Esophagus squamous epithelium (tissue), 4 donors: Measurements from ENCODE around the gene CLMP.

Source experiments
- POLR2A ChIP-seq, 4 donors: fragments of 450-650 bp; IDR thresholded peaks; one replicate each; pipeline ENCODE4 v1.6.1; 2017; ENCODE audit warnings: antibody characterized with exemption in 4 of 4, mild to moderate bottlenecking in 4 of 4, moderate library complexity in 3 of 4
- TF ChIP-seq, protein P1 (sequence below), 6 experiments: fragments of 450-650 bp in 4 of 6; fragments of 200-600 bp in 2 of 6; sonication (generic) in 2 of 6; IDR thresholded peaks; one replicate each; pipeline ENCODE4 v1.5.1; 2016 to 2019; ENCODE audit warnings: antibody characterized with exemption in 6 of 6, mild to moderate bottlenecking in 4 of 6, moderate library complexity in 4 of 6

DNA sequence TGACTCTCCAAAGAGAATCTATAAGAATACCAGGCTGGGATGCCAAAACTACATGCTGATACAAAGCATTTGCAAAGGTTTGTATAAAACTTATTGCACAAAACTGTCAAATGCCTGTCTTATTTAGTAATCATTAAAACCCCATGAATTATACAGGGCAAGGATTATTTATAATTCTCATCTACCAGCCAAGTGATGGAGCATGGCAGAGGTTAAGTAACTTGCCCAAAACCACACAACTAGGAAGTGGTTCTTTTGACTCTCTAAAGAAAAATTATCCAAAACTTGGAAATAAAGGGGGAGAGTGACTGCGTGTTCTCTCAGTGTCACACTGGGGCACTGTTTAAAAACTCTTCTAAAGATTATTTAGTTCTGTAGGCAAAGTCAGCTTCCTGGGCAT lies 17.4 kb upstream of the CLMP start:
- TF ChIP-seq, protein P1, sequence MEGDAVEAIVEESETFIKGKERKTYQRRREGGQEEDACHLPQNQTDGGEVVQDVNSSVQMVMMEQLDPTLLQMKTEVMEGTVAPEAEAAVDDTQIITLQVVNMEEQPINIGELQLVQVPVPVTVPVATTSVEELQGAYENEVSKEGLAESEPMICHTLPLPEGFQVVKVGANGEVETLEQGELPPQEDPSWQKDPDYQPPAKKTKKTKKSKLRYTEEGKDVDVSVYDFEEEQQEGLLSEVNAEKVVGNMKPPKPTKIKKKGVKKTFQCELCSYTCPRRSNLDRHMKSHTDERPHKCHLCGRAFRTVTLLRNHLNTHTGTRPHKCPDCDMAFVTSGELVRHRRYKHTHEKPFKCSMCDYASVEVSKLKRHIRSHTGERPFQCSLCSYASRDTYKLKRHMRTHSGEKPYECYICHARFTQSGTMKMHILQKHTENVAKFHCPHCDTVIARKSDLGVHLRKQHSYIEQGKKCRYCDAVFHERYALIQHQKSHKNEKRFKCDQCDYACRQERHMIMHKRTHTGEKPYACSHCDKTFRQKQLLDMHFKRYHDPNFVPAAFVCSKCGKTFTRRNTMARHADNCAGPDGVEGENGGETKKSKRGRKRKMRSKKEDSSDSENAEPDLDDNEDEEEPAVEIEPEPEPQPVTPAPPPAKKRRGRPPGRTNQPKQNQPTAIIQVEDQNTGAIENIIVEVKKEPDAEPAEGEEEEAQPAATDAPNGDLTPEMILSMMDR (IDR thresholded peaks at IDR 0.05) = no peak
- no peak for TF ChIP-seq POLR2A (IDR thresholded peaks at IDR 0.05)
